Mucosa of rectum (tissue), 2 donors: ENCODE data around the gene UBXN4.
"Not testable (repeated sequence)": the region's sequence is repeated elsewhere in the genome, so short reads cannot be mapped to it uniquely, and the experiment has no call there.

Source experiments
- H3K27ac ChIP-seq, 2 donors: one replicate each; pipeline ENCODE4 v1.7.0; 2013; ENCODE audit warnings: inconsistent platforms in 2 of 2, low read depth in 2 of 2, low read length in 2 of 2
- H3K27me3 ChIP-seq, 2 donors: one replicate each; pipeline ENCODE4 v1.7.0; 2013; ENCODE audit warnings: low read length in 2 of 2; ENCODE audit not compliant: control insufficient read depth in 2 of 2, insufficient read depth in 2 of 2
- H3K36me3 ChIP-seq, 2 donors: one replicate each; pipeline ENCODE4 v1.7.0; 2013; ENCODE audit warnings: low read length in 2 of 2; ENCODE audit not compliant: control insufficient read depth in 2 of 2, insufficient read depth in 2 of 2
- H3K4me1 ChIP-seq, 2 donors: one replicate each; pipeline ENCODE4 v1.7.0; 2013; ENCODE audit warnings: low read length in 2 of 2, mild to moderate bottlenecking in 1 of 2; ENCODE audit not compliant: control insufficient read depth in 2 of 2, insufficient read depth in 2 of 2
- H3K4me3 ChIP-seq, 2 donors: one replicate each; pipeline ENCODE4 v1.7.0; 2013; ENCODE audit warnings: low read length in 2 of 2
- H3K9ac ChIP-seq, 2 donors: one replicate each; pipeline ENCODE4 v1.7.0; 2013; ENCODE audit warnings: low read length in 2 of 2, low read depth in 1 of 2, mild to moderate bottlenecking in 1 of 2
- H3K9me3 ChIP-seq, 2 donors: one replicate each; pipeline ENCODE4 v1.7.0; 2013; ENCODE audit warnings: low read length in 2 of 2; ENCODE audit not compliant: control insufficient read depth in 2 of 2
- donor health status: healthy.
- donor health status: Normal muscosa, but diverticular disease.

UBXN4 gene

GRCh38 chr2:135741395-135742324 is at the start of gene UBXN4:
Gene UBXN4, plus strand, starts transcription at chr2:135741855. Its CDS starts 75 bp downstream, at chr2:135741930.
- Histone ChIP-seq H3K27me3 (no peaks in the 10 kb centered on the region), H3K4me3 (peak within 1 kb of the TSS; percentile 76 to 97), H3K27ac (peak within 1 kb of the TSS; percentile 98 to 99), H3K9ac (peak within 1 kb of the TSS; percentile 89 to 100), H3K36me3 (peaks cover 0 to 6% of the 10 kb centered on the region in 2 donors), H3K4me1 (peaks cover 0 to 10% of the 10 kb centered on the region in 2 donors), H3K9me3 (no peaks in the 10 kb centered on the region)

- H3K4me3 ChIP-seq, result no peak overlapping the region
- H3K27ac ChIP-seq, result no peak overlapping the region
- H3K9ac ChIP-seq, result no peak overlapping the region
- no peaks in the 10 kb centered on the region for H3K36me3 ChIP-seq
- H3K4me1 ChIP-seq, result no peaks in the 10 kb centered on the region
- no peaks in the 10 kb centered on the region for H3K9me3 ChIP-seq
- no peaks in the 10 kb centered on the region for H3K27me3 ChIP-seq
These were observed 46.9 kb upstream of the UBXN4 start for GRCh38 chr2:135694711-135695110.

GRCh38 chr2:135698838-135699237 is 42.8 kb upstream of the UBXN4 start:
- no peak overlapping the region for H3K4me3 ChIP-seq
- no peaks in the 10 kb centered on the region for H3K27me3 ChIP-seq
- no peaks in the 10 kb centered on the region for H3K36me3 ChIP-seq
- H3K4me1 ChIP-seq, result no peaks in the 10 kb centered on the region
- H3K9me3 ChIP-seq, result no peaks in the 10 kb centered on the region
- H3K9ac ChIP-seq, result no peak overlapping the region
- no peak overlapping the region for H3K27ac ChIP-seq

- Histone ChIP-seq H3K27me3 (no peaks in the 10 kb centered on the region), H3K27ac (no peak overlapping the region), H3K4me1 (no peaks in the 10 kb centered on the region), H3K4me3 (no peak overlapping the region), H3K9me3 (no peaks in the 10 kb centered on the region), H3K36me3 (no peaks in the 10 kb centered on the region), H3K9ac (no peak overlapping the region)
These were observed 40.2 kb upstream of the UBXN4 start for GRCh38 chr2:135701442-135701841.

GRCh38 chr2:135703300-135703699 is 38.4 kb upstream of the UBXN4 start:
- H3K9me3 ChIP-seq, result no peaks in the 10 kb centered on the region
- H3K27ac ChIP-seq, result no peak overlapping the region
- H3K36me3 ChIP-seq, result no peaks in the 10 kb centered on the region
- H3K27me3 ChIP-seq, result no peaks in the 10 kb centered on the region
- no peak overlapping the region for H3K9ac ChIP-seq
- H3K4me3 ChIP-seq, result no peak overlapping the region
- no peaks in the 10 kb centered on the region for H3K4me1 ChIP-seq

- not testable (repeated sequence) for H3K4me1 ChIP-seq, H3K9me3 ChIP-seq
These were observed 37.6 kb upstream of the UBXN4 start for GRCh38 chr2:135704075-135704474.

GRCh38 chr2:135708159-135708558 is 33.5 kb upstream of the UBXN4 start:
- no peak overlapping the region for H3K4me3 ChIP-seq
- no peaks in the 10 kb centered on the region for H3K9me3 ChIP-seq
- H3K9ac ChIP-seq, result no peak overlapping the region
- no peaks in the 10 kb centered on the region for H3K4me1 ChIP-seq
- H3K36me3 ChIP-seq, result no peaks in the 10 kb centered on the region
- H3K27me3 ChIP-seq, result no peaks in the 10 kb centered on the region
- H3K27ac ChIP-seq, result no peak overlapping the region

More at GRCh38 chr2:135704075-135704474, 37.6 kb upstream of the UBXN4 start:
- not testable (repeated sequence) for H3K9ac ChIP-seq, H3K36me3 ChIP-seq, H3K27ac ChIP-seq, H3K4me3 ChIP-seq, H3K27me3 ChIP-seq

- no peaks in the 10 kb centered on the region for H3K9me3 ChIP-seq
- H3K27me3 ChIP-seq, result no peaks in the 10 kb centered on the region
- H3K4me3 ChIP-seq, result no peak overlapping the region
- no peaks in the 10 kb centered on the region for H3K4me1 ChIP-seq
- no peak overlapping the region for H3K27ac ChIP-seq
- no peaks in the 10 kb centered on the region for H3K36me3 ChIP-seq
- H3K9ac ChIP-seq, result no peak overlapping the region
These were observed 31.7 kb upstream of the UBXN4 start for GRCh38 chr2:135709992-135710391.

GRCh38 chr2:135715086-135715485 is 26.6 kb upstream of the UBXN4 start:
- not testable (repeated sequence) for H3K4me3 ChIP-seq, H3K36me3 ChIP-seq, H3K27ac ChIP-seq, H3K27me3 ChIP-seq, H3K9me3 ChIP-seq, H3K9ac ChIP-seq, H3K4me1 ChIP-seq

GRCh38 chr2:135728064-135728743 is 13.5 kb upstream of the UBXN4 start:
- Histone ChIP-seq H3K27ac (no peak overlapping the region), H3K4me1 (no peaks in the 10 kb centered on the region), H3K27me3 (no peaks in the 10 kb centered on the region), H3K9ac (no peak overlapping the region), H3K36me3 (peaks cover 3 to 5% of the 10 kb centered on the region in 2 donors), H3K4me3 (no peak overlapping the region), H3K9me3 (no peaks in the 10 kb centered on the region)
